Sigmoid colon (tissue), 4 donors: ENCODE data around the gene CTNNB1.

Source experiments
- POLR2A ChIP-seq, 2 donors: fragments of 450-650 bp; IDR thresholded peaks; one replicate each; pipeline ENCODE4 v1.6.1; 2016; ENCODE audit warnings: antibody characterized with exemption in 2 of 2, mild to moderate bottlenecking in 2 of 2, moderate library complexity in 2 of 2
- POLR2AphosphoS5 ChIP-seq, 4 donors: sonication (generic); formaldehyde crosslinking; IDR thresholded peaks; one replicate each; pipeline ENCODE4 v1.6.1; 2017; ENCODE audit warnings: antibody characterized with exemption in 4 of 4
- TF ChIP-seq, protein P1 (sequence below), 4 experiments: fragments of 450-650 bp in 3 of 4; fragments of 200-600 bp in 1 of 4; IDR thresholded peaks; one replicate each; pipeline ENCODE4 v1.5.1; 2016 to 2019; ENCODE audit warnings: antibody characterized with exemption in 4 of 4, mild to moderate bottlenecking in 3 of 4, moderate library complexity in 2 of 4

DNA sequence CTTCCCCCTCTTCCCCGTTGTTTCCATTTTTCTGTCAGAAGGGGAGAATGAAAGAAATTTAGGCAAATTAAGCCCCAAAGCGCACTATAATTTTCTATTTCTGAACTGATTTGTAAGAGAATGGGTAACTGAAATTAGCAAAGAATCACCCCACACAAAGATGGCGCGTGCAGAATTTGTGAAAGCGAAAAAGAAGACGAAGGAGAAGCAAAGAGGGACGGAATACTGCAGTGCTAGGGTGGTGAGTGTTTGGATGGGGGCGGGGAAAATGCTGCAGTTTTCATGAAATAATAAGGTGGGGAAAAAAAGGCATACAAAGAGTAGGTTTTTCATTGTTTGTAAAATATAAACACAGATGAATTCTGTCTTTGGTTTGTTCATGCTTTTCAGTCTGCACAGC, 4.6 kb upstream of the CTNNB1 start:
- TF ChIP-seq, protein P1, sequence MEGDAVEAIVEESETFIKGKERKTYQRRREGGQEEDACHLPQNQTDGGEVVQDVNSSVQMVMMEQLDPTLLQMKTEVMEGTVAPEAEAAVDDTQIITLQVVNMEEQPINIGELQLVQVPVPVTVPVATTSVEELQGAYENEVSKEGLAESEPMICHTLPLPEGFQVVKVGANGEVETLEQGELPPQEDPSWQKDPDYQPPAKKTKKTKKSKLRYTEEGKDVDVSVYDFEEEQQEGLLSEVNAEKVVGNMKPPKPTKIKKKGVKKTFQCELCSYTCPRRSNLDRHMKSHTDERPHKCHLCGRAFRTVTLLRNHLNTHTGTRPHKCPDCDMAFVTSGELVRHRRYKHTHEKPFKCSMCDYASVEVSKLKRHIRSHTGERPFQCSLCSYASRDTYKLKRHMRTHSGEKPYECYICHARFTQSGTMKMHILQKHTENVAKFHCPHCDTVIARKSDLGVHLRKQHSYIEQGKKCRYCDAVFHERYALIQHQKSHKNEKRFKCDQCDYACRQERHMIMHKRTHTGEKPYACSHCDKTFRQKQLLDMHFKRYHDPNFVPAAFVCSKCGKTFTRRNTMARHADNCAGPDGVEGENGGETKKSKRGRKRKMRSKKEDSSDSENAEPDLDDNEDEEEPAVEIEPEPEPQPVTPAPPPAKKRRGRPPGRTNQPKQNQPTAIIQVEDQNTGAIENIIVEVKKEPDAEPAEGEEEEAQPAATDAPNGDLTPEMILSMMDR (IDR thresholded peaks at IDR 0.05) = no peak
- TF ChIP-seq POLR2AphosphoS5 (IDR thresholded peaks at IDR 0.05) (no peak), POLR2A (IDR thresholded peaks at IDR 0.05) (no peak)
